Hepatocyte (in vitro differentiated cells): ENCODE measurements around the gene LHFPL3. TPM values are rescaled to one million over a fixed set of nuclear protein-coding genes. Genes with fewer than 3 reads are reported as not detected.

ENCODE experiments used
- DNase-seq: peaks from one replicate; pipeline ENCODE4 v3.0.0-alpha.2; 2016; ENCODE audit warnings: low spot score
- H2AFZ ChIP-seq: fragments of 200-600 bp; sonication (generic); 2 replicates; pipeline ENCODE4 v1.6.0; 2016; ENCODE audit warnings: antibody characterized with exemption, mild to moderate bottlenecking
- H3K27ac ChIP-seq: fragments of 200-600 bp; sonication (generic); 2 replicates; pipeline ENCODE4 v1.5.1; 2016; ENCODE audit warnings: mild to moderate bottlenecking
- H3K27me3 ChIP-seq: fragments of 200-600 bp; sonication (generic); 2 replicates; pipeline ENCODE4 v1.6.1; 2016
- H3K36me3 ChIP-seq: fragments of 200-600 bp; sonication (generic); replicated peaks from 2 replicates; pipeline ENCODE4 v1.5.1; 2016; ENCODE audit warnings: low read depth; ENCODE audit not compliant: insufficient read depth
- H3K4me1 ChIP-seq: fragments of 200-600 bp; sonication (generic); 2 replicates; pipeline ENCODE4 v1.5.1; 2016; ENCODE audit warnings: mild to moderate bottlenecking, moderate library complexity; ENCODE audit not compliant: insufficient read depth
- H3K4me2 ChIP-seq: fragments of 200-600 bp; sonication (generic); 2 replicates; pipeline ENCODE4 v1.6.0; 2016
- H3K4me3 ChIP-seq: fragments of 200-600 bp; sonication (generic); 2 replicates; pipeline ENCODE4 v1.5.1; 2016; ENCODE audit warnings: mild to moderate bottlenecking
- H3K79me2 ChIP-seq: fragments of 200-600 bp; sonication (generic); 2 replicates; pipeline ENCODE4 v1.6.0; 2017; ENCODE audit warnings: mild to moderate bottlenecking
- H3K9me2 ChIP-seq: fragments of 200-600 bp; sonication (generic); replicated peaks from 2 replicates; pipeline ENCODE4 v1.6.0; 2017; ENCODE audit warnings: mild to moderate bottlenecking; ENCODE audit not compliant: insufficient read depth
- H3K9me3 ChIP-seq: fragments of 200-600 bp; sonication (generic); 2 replicates; pipeline ENCODE4 v1.5.1; 2016; ENCODE audit warnings: low read depth, mild to moderate bottlenecking
- H4K20me1 ChIP-seq: fragments of 200-600 bp; sonication (generic); 2 replicates; pipeline ENCODE4 v1.6.0; 2016; ENCODE audit warnings: mild to moderate bottlenecking; ENCODE audit not compliant: insufficient read depth, poor library complexity, severe bottlenecking
- EZH2 ChIP-seq: fragments of 200-600 bp; sonication (generic); IDR thresholded peaks from 2 replicates; pipeline ENCODE4 v1.6.1; 2016; ENCODE audit warnings: antibody characterized with exemption, mild to moderate bottlenecking, borderline replicate concordance
- EZH2phosphoT487 ChIP-seq: fragments of 200-600 bp; sonication (generic); IDR thresholded peaks from one replicate; pipeline ENCODE4 v1.6.1; 2018; ENCODE audit warnings: antibody characterized with exemption, mild to moderate bottlenecking, low read depth, moderate library complexity; ENCODE audit not compliant: unreplicated experiment, severe bottlenecking
- WGBS: methylation state at CpG from one replicate; pipeline ENCODE4 v1.1.6; 2016; ENCODE audit warnings: low lambda C conversion rate; ENCODE audit errors: missing lambda C conversion rate; 5-methylcytosine and 5-hydroxymethylcytosine counted together
- polyA plus RNA-seq: library from polyadenylated mRNA; unstranded; fragments of >200 nt; fragmentation: Nextera tagmentation; extraction: Ambion mirVana; gene quantifications from 2 replicates; pipeline ENCODE4 v1.2.1, GENCODE V29; 2016
- total RNA-seq: library from RNA; depleted of rRNA; stranded (reverse); fragments of >200 nt; gene quantifications from 2 replicates; pipeline ENCODE4 v1.2.3, GENCODE V29; 2014
- TF ChIP-seq, protein P1 (sequence below): fragments of 200-600 bp; sonication (generic); IDR thresholded peaks from 2 replicates; pipeline ENCODE4 v1.5.1; 2016; ENCODE audit warnings: antibody characterized with exemption, mild to moderate bottlenecking; ENCODE audit not compliant: poor library complexity

LHFPL3 gene
- total and polyA plus RNA-seq, 2 experiments from 2014 or later, result not detected

DNA sequence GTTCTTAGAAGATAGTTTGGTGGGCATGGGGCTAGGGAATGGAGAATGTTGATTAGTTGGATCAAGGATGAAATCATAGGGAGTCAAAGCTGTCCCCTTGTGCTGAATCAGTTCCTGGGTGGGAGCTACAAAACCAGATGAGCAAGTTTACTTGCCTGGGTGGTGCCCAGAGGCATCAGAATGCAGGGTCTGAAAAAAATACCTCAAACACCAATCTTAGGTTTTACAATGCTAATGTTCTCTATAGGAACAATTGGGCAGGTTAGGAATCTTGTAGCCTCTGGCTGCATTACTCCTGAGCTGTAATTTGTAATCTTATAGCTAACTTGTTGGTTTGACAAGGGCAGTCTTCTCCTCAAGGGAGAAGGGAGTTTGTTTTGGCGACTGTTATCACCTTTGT lies 34.4 kb downstream of the LHFPL3 start:
- TF ChIP-seq, protein P1, sequence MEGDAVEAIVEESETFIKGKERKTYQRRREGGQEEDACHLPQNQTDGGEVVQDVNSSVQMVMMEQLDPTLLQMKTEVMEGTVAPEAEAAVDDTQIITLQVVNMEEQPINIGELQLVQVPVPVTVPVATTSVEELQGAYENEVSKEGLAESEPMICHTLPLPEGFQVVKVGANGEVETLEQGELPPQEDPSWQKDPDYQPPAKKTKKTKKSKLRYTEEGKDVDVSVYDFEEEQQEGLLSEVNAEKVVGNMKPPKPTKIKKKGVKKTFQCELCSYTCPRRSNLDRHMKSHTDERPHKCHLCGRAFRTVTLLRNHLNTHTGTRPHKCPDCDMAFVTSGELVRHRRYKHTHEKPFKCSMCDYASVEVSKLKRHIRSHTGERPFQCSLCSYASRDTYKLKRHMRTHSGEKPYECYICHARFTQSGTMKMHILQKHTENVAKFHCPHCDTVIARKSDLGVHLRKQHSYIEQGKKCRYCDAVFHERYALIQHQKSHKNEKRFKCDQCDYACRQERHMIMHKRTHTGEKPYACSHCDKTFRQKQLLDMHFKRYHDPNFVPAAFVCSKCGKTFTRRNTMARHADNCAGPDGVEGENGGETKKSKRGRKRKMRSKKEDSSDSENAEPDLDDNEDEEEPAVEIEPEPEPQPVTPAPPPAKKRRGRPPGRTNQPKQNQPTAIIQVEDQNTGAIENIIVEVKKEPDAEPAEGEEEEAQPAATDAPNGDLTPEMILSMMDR, result no peak
- TF ChIP-seq EZH2 (no peak), EZH2phosphoT487 (no peak)
- 4% methylated on average over 1 of the region's 1 CpG for WGBS

DNA sequence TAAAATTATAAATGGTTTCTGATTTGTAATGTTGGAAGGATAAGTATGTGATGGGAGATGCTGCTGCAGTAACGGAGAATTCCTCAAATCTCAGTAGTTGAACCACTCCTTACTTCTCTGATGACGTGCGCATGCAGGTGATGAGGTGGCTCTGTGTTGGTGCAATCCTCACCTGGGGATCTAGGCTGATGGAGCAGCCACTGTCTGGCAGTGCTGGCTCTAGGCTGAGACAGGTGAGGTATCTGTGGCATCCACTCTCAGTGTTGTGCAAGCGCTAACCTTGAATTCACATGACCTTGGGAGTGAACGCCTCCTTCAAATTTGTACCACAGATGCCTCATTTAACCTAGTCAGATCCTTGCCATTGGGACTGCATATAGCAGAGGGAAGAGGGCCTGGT lies 35.0 kb downstream of the LHFPL3 start:
- H3K4me1 ChIP-seq, result no peaks in the 10 kb centered on the region
- no peaks in the 10 kb centered on the region for H3K79me2 ChIP-seq
- no peak overlapping the region for H3K4me3 ChIP-seq
- TF ChIP-seq, protein P1, result no peak
- TF ChIP-seq EZH2phosphoT487 (no peak), EZH2 (no peak)
- H3K27ac ChIP-seq, result no peak overlapping the region
- H3K4me2 ChIP-seq, result no peak overlapping the region
- no peak for DNase-seq
- no peaks in the 10 kb centered on the region for H3K9me2 ChIP-seq
- WGBS, result 72% methylated on average over 5 of the region's 5 CpGs
- H4K20me1 ChIP-seq, result no peaks in the 10 kb centered on the region
- H3K27me3 ChIP-seq, result no peaks in the 10 kb centered on the region
- H3K9me3 ChIP-seq, result no peaks in the 10 kb centered on the region
- no peaks in the 10 kb centered on the region for H3K36me3 ChIP-seq
- H2AFZ ChIP-seq, result no peak overlapping the region

More for the DNA sequence above, 34.4 kb downstream of the LHFPL3 start:
- no peaks in the 10 kb centered on the region for H3K36me3 ChIP-seq
- H3K79me2 ChIP-seq, result no peaks in the 10 kb centered on the region
- H4K20me1 ChIP-seq, result no peaks in the 10 kb centered on the region
- H3K9me2 ChIP-seq, result no peaks in the 10 kb centered on the region
- H3K4me2 ChIP-seq, result no peak overlapping the region
- no peak for DNase-seq
- H3K27ac ChIP-seq, result no peak overlapping the region
- no peaks in the 10 kb centered on the region for H3K9me3 ChIP-seq
- no peak overlapping the region for H2AFZ ChIP-seq
- H3K4me1 ChIP-seq, result no peaks in the 10 kb centered on the region
- H3K27me3 ChIP-seq, result no peaks in the 10 kb centered on the region
- H3K4me3 ChIP-seq, result no peak overlapping the region

DNA sequence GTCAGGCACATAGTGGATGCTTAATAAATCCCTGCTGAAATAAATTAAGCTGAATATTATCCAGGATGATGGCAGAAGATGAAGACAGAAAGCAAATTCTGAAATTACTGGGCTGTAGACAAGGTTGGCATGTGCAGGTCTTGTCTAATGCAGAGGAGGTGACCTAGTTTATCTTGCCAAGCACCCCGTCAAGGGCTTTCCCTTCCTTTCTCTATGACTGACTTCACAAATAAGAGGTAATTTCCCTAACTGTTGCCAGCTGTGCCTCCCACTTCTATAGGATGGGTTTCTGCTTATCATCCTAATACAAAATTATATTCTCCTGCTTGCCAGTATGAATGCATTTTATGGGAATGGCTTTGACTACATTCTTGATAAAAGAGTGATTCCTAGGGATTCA lies 38.0 kb downstream of the LHFPL3 start:
- Histone ChIP-seq H3K9me2 (no peaks in the 10 kb centered on the region), H3K27ac (no peak overlapping the region), H3K4me3 (no peak overlapping the region), H3K4me2 (no peak overlapping the region), H2AFZ (no peak overlapping the region), H3K9me3 (no peaks in the 10 kb centered on the region), H4K20me1 (no peaks in the 10 kb centered on the region), H3K4me1 (no peaks in the 10 kb centered on the region), H3K36me3 (no peaks in the 10 kb centered on the region), H3K79me2 (no peaks in the 10 kb centered on the region), H3K27me3 (no peaks in the 10 kb centered on the region)
- TF ChIP-seq EZH2 (no peak), EZH2phosphoT487 (no peak)
- TF ChIP-seq, protein P1, result no peak
- WGBS, result 52% methylated on average over 1 of the region's 1 CpG
- DNase-seq, result no peak

DNA sequence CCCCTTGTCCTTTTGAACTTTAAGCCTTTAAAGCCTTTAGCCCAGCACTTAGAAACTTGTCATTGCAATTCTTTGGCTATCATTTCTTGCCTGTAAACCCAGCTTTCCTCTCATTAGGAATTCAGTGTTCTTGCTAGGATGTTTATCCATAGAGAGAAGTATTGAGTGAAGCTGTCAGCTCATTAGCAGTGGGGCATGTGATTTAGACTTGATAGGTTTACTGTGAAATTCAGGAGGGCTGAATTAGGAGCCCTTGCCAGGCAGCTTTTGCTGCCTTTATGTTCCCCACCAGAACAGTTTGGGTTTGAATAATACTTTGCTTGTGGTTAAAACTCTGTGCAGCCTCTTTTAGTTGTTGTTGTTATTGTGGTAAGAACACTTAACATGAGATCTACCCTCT lies 39.5 kb downstream of the LHFPL3 start:
- TF ChIP-seq, protein P1, result no peak
- TF ChIP-seq EZH2, result no peak
- no peak for TF ChIP-seq EZH2phosphoT487

More for the DNA sequence above, 39.5 kb downstream of the LHFPL3 start:
- Histone ChIP-seq H3K4me1 (no peaks in the 10 kb centered on the region), H4K20me1 (no peaks in the 10 kb centered on the region), H3K4me3 (no peak overlapping the region), H3K79me2 (no peaks in the 10 kb centered on the region), H3K9me3 (no peaks in the 10 kb centered on the region), H3K36me3 (no peaks in the 10 kb centered on the region), H2AFZ (no peak overlapping the region), H3K9me2 (no peaks in the 10 kb centered on the region), H3K27me3 (no peaks in the 10 kb centered on the region), H3K4me2 (no peak overlapping the region), H3K27ac (no peak overlapping the region)
- no peak for DNase-seq
